Vagina (tissue), 2 donors: ENCODE measurements around the gene SLC25A12. TPM values are rescaled to one million over a fixed set of nuclear protein-coding genes. Genes with fewer than 3 reads are reported as not detected.

Experiments
- DNase-seq, 2 donors: peaks; one replicate each; pipeline ENCODE4 v3.0.0-alpha.2; 2017; ENCODE audit errors: extremely low spot score in 2 of 2
- H3K27ac ChIP-seq: fragments of 200-600 bp; sonication (generic); one replicate; pipeline ENCODE4 v1.5.1; 2019
- H3K27me3 ChIP-seq: fragments of 200-600 bp; sonication (generic); one replicate; pipeline ENCODE4 v1.5.1; 2019
- H3K36me3 ChIP-seq, 2 donors: fragments of 200-600 bp; sonication (generic); one replicate each; pipeline ENCODE4 v1.5.1; 2017 to 2019
- H3K4me1 ChIP-seq: fragments of 200-600 bp; sonication (generic); one replicate; pipeline ENCODE4 v1.5.1; 2019
- H3K4me3 ChIP-seq, 2 donors: fragments of 200-600 bp; sonication (generic); 1 replicate in 1 of 2; 2 replicates in 1 of 2; pipeline ENCODE4 v1.5.1; 2016 to 2019
- H3K9me3 ChIP-seq: fragments of 200-600 bp; sonication (generic); one replicate; pipeline ENCODE4 v1.5.1; 2019
- CTCF ChIP-seq, 3 experiments: fragments of 450-650 bp in 2 of 3; fragments of 200-600 bp in 1 of 3; sonication (generic) in 1 of 3; IDR thresholded peaks; one replicate each; pipeline ENCODE4 v1.5.1; 2017 to 2019; ENCODE audit warnings: antibody characterized with exemption in 3 of 3, mild to moderate bottlenecking in 2 of 3, moderate library complexity in 2 of 3
- POLR2A ChIP-seq, 2 donors: fragments of 450-650 bp; IDR thresholded peaks; one replicate each; pipeline ENCODE4 v1.6.1; 2017; ENCODE audit warnings: antibody characterized with exemption in 2 of 2, mild to moderate bottlenecking in 2 of 2, moderate library complexity in 2 of 2
- POLR2AphosphoS5 ChIP-seq, 2 donors: sonication (generic); formaldehyde crosslinking; IDR thresholded peaks; one replicate each; pipeline ENCODE4 v1.9.0; 2017; ENCODE audit warnings: antibody characterized with exemption in 2 of 2, mild to moderate bottlenecking in 2 of 2, low read depth in 1 of 2; ENCODE audit not compliant: insufficient read depth in 1 of 2
- intact Hi-C: fragments of 100-400 bp; cut with DNase I; formaldehyde crosslinking; loops from one replicate; pipeline ENCODE4 v1.15.1; 2023
- total RNA-seq: library from RNA; depleted of rRNA; stranded (reverse); fragments of >200 nt; gene quantifications from one replicate; pipeline ENCODE4 v1.2.3, GENCODE V29; 2016

Gene SLC25A12
- total RNA-seq, 1 donor from 2014 or later, result 26.0 TPM

DNA sequence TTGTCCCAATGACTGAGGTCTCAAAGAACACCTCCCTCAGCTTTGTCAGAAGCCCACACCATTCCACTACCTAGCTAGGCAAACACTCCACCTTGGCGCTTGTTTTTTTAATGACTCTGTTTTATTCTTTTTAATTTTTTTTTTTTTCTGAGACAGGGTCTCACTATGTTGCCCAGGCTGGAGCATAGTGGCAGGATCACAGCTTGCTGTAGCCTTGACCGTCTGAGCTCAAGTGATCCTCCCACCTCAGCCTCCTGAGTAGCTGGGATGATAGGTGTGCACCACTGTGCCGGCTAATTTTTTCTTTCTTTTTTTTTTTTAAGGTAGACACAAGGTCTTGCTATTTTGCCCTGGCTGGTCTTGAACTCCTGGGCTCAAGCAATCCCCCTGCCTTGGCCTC, 101.9 kb downstream of the SLC25A12 start:
- intact Hi-C loops, result no loop called here
- TF ChIP-seq CTCF (IDR thresholded peaks at IDR 0.05) (no peak), POLR2A (IDR thresholded peaks at IDR 0.05) (no peak), POLR2AphosphoS5 (IDR thresholded peaks at IDR 0.05; ENCODE audit: insufficient read depth in 1 of 2, low read depth in 1 of 2) (no peak)
- H3K9me3 ChIP-seq, result no peaks in the 10 kb centered on the region
- H3K27ac ChIP-seq, result no peak overlapping the region
- H3K4me3 ChIP-seq, result no peak overlapping the region
- no peaks in the 10 kb centered on the region for H3K27me3 ChIP-seq
- H3K36me3 ChIP-seq, result peaks cover 0 to 24% of the 10 kb centered on the region in 2 donors
- no peak for DNase-seq
- no peaks in the 10 kb centered on the region for H3K4me1 ChIP-seq

GRCh38 chr2:171791361-171791760, 102.7 kb downstream of the SLC25A12 start:
- Histone ChIP-seq H3K36me3 (peaks cover 0 to 32% of the 10 kb centered on the region in 2 donors), H3K27me3 (no peaks in the 10 kb centered on the region), H3K27ac (no peak overlapping the region), H3K9me3 (no peaks in the 10 kb centered on the region), H3K4me3 (no peak overlapping the region), H3K4me1 (no peaks in the 10 kb centered on the region)
- intact Hi-C loops, result no loop called here
- TF ChIP-seq POLR2AphosphoS5 (IDR thresholded peaks at IDR 0.05; ENCODE audit: insufficient read depth in 1 of 2, low read depth in 1 of 2), result no peak
- TF ChIP-seq POLR2A (IDR thresholded peaks at IDR 0.05), result no peak
- no peak for TF ChIP-seq CTCF (IDR thresholded peaks at IDR 0.05)
- no peak for DNase-seq

DNA sequence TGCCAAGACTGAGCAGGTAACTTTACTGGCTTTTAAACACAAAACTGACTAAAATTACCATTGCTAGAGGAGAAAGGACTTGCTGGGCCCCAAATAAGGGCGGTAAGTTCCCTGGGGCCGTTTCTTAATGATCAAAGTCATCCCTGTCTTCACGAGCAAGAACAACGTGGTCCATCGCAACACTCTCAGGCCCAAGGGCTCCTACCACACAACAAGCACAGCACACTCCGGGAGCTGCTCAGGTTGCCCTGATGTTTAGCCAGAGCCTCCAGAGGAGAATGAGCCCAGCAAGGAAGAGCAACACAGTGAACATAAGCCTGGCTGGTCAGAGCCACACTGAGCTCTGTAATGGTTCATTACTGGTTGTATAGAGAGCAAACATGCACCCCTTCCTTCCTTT, 104.1 kb downstream of the SLC25A12 start:
- no peak overlapping the region for H3K27ac ChIP-seq
- TF ChIP-seq POLR2A (IDR thresholded peaks at IDR 0.05), result no peak
- no peak for TF ChIP-seq CTCF (IDR thresholded peaks at IDR 0.05)
- TF ChIP-seq POLR2AphosphoS5 (IDR thresholded peaks at IDR 0.05; ENCODE audit: insufficient read depth in 1 of 2, low read depth in 1 of 2), result no peak
- intact Hi-C loops, result no loop called here
- no peaks in the 10 kb centered on the region for H3K4me1 ChIP-seq
- peaks cover 0 to 39% of the 10 kb centered on the region in 2 donors for H3K36me3 ChIP-seq
- no peaks in the 10 kb centered on the region for H3K9me3 ChIP-seq
- no peaks in the 10 kb centered on the region for H3K27me3 ChIP-seq
- no peak overlapping the region for H3K4me3 ChIP-seq
- DNase-seq, result no peak

DNA sequence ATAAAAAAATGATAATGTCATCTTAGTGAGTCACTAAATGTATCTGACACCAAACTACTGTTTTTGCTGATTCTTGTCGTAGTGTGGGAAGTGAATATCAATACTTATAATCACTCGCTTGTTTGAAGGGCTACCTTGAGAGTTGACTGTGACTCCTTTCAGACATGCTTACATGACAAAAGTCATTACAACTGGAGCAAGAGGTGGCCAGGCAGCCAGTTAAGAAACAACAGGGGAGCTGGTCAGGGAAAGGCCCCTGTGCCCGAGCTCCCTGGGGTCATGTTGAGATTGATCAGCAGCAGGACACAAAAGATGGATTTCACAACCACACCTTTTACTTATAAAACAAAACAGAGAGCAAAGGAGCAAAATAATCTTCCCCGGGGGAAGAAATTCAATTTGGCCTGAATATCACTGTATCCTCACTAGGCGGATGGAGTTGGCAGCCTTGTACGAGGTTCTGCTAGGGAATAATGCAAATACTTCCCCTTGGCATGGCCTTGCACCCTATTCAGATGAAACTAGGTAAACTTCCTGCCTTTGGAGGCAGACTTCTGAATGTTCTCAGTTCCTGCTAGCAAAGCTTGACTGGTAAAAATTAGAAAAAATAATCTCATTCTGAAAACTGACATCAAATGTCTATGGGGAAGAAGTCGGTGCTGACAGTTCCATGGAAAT, 105.6 kb downstream of the SLC25A12 start:
- H3K36me3 ChIP-seq, result peaks cover 0 to 45% of the 10 kb centered on the region in 2 donors
- no peak for TF ChIP-seq POLR2A (IDR thresholded peaks at IDR 0.05)
- TF ChIP-seq CTCF (IDR thresholded peaks at IDR 0.05), result no peak
- TF ChIP-seq POLR2AphosphoS5 (IDR thresholded peaks at IDR 0.05; ENCODE audit: insufficient read depth in 1 of 2, low read depth in 1 of 2), result no peak
- no peaks in the 10 kb centered on the region for H3K9me3 ChIP-seq
- no peak for DNase-seq
- no peak overlapping the region for H3K27ac ChIP-seq
- no peaks in the 10 kb centered on the region for H3K27me3 ChIP-seq
- no peak overlapping the region for H3K4me3 ChIP-seq
- no peaks in the 10 kb centered on the region for H3K4me1 ChIP-seq
- intact Hi-C loops, result no loop called here

GRCh38 chr2:171787333-171788072, 106.5 kb downstream of the SLC25A12 start:
- no peaks in the 10 kb centered on the region for H3K9me3 ChIP-seq
- TF ChIP-seq POLR2AphosphoS5 (IDR thresholded peaks at IDR 0.05; ENCODE audit: insufficient read depth in 1 of 2, low read depth in 1 of 2), result no peak
- TF ChIP-seq CTCF (IDR thresholded peaks at IDR 0.05), result no peak
- no peak for TF ChIP-seq POLR2A (IDR thresholded peaks at IDR 0.05)
- H3K4me1 ChIP-seq, result no peaks in the 10 kb centered on the region
- peaks cover 0 to 45% of the 10 kb centered on the region in 2 donors for H3K36me3 ChIP-seq
- intact Hi-C loops, result no loop called here
- no peaks in the 10 kb centered on the region for H3K27me3 ChIP-seq
- no peak for DNase-seq
- H3K27ac ChIP-seq, result no peak overlapping the region
- H3K4me3 ChIP-seq, result no peak overlapping the region
